Vagina (tissue), 2 donors: ENCODE data around the gene COL9A3. TPM values are rescaled to one million over a fixed set of nuclear protein-coding genes. Genes with fewer than 3 reads are reported as not detected.

Source experiments
- DNase-seq, 2 donors: peaks; one replicate each; pipeline ENCODE4 v3.0.0-alpha.2; 2017; ENCODE audit errors: extremely low spot score in 2 of 2
- H3K27ac ChIP-seq: fragments of 200-600 bp; sonication (generic); one replicate; pipeline ENCODE4 v1.5.1; 2019
- H3K27me3 ChIP-seq: fragments of 200-600 bp; sonication (generic); one replicate; pipeline ENCODE4 v1.5.1; 2019
- H3K36me3 ChIP-seq, 2 donors: fragments of 200-600 bp; sonication (generic); one replicate each; pipeline ENCODE4 v1.5.1; 2017 to 2019
- H3K4me1 ChIP-seq: fragments of 200-600 bp; sonication (generic); one replicate; pipeline ENCODE4 v1.5.1; 2019
- H3K4me3 ChIP-seq, 2 donors: fragments of 200-600 bp; sonication (generic); 1 replicate in 1 of 2; 2 replicates in 1 of 2; pipeline ENCODE4 v1.5.1; 2016 to 2019
- H3K9me3 ChIP-seq: fragments of 200-600 bp; sonication (generic); one replicate; pipeline ENCODE4 v1.5.1; 2019
- CTCF ChIP-seq, 3 experiments: fragments of 450-650 bp in 2 of 3; fragments of 200-600 bp in 1 of 3; sonication (generic) in 1 of 3; IDR thresholded peaks; one replicate each; pipeline ENCODE4 v1.5.1; 2017 to 2019; ENCODE audit warnings: antibody characterized with exemption in 3 of 3, mild to moderate bottlenecking in 2 of 3, moderate library complexity in 2 of 3
- POLR2A ChIP-seq, 2 donors: fragments of 450-650 bp; IDR thresholded peaks; one replicate each; pipeline ENCODE4 v1.6.1; 2017; ENCODE audit warnings: antibody characterized with exemption in 2 of 2, mild to moderate bottlenecking in 2 of 2, moderate library complexity in 2 of 2
- POLR2AphosphoS5 ChIP-seq, 2 donors: sonication (generic); formaldehyde crosslinking; IDR thresholded peaks; one replicate each; pipeline ENCODE4 v1.9.0; 2017; ENCODE audit warnings: antibody characterized with exemption in 2 of 2, mild to moderate bottlenecking in 2 of 2, low read depth in 1 of 2; ENCODE audit not compliant: insufficient read depth in 1 of 2
- intact Hi-C: fragments of 100-400 bp; cut with DNase I; formaldehyde crosslinking; loops from one replicate; pipeline ENCODE4 v1.15.1; 2023
- total RNA-seq: library from RNA; depleted of rRNA; stranded (reverse); fragments of >200 nt; gene quantifications from one replicate; pipeline ENCODE4 v1.2.3, GENCODE V29; 2016

COL9A3 gene
- total RNA-seq, 1 donor from 2014 or later = 1.2 TPM

GRCh38 chr20:62806383-62807050, 10.3 kb upstream of the COL9A3 start:
- H3K9me3 ChIP-seq = no peaks in the 10 kb centered on the region
- H3K27ac ChIP-seq = no peak overlapping the region
- peaks cover 0 to 39% of the 10 kb centered on the region in 2 donors for H3K36me3 ChIP-seq
- intact Hi-C loops = no loop called here
- no peaks in the 10 kb centered on the region for H3K27me3 ChIP-seq
- peaks cover 39% of the 10 kb centered on the region for H3K4me1 ChIP-seq
- TF ChIP-seq POLR2AphosphoS5 (IDR thresholded peaks at IDR 0.05; ENCODE audit: insufficient read depth in 1 of 2, low read depth in 1 of 2) (no peak), POLR2A (IDR thresholded peaks at IDR 0.05) (no peak), CTCF (IDR thresholded peaks at IDR 0.05) (no peak)
- no peak for DNase-seq
- H3K4me3 ChIP-seq = peak overlapping the region; percentile 68 to 93

GRCh38 chr20:62807444-62808210, 9.2 kb upstream of the COL9A3 start:
- Histone ChIP-seq H3K27me3 (no peaks in the 10 kb centered on the region), H3K9me3 (no peaks in the 10 kb centered on the region), H3K27ac (no peak overlapping the region), H3K4me1 (peaks cover 39% of the 10 kb centered on the region), H3K36me3 (peaks cover 0 to 50% of the 10 kb centered on the region in 2 donors), H3K4me3 (no peak overlapping the region)
- no peak for TF ChIP-seq POLR2AphosphoS5 (IDR thresholded peaks at IDR 0.05; ENCODE audit: insufficient read depth in 1 of 2, low read depth in 1 of 2)
- TF ChIP-seq CTCF (IDR thresholded peaks at IDR 0.05) = no peak
- TF ChIP-seq POLR2A (IDR thresholded peaks at IDR 0.05) = no peak
- DNase-seq = no peak
- intact Hi-C loops = no loop called here

DNA sequence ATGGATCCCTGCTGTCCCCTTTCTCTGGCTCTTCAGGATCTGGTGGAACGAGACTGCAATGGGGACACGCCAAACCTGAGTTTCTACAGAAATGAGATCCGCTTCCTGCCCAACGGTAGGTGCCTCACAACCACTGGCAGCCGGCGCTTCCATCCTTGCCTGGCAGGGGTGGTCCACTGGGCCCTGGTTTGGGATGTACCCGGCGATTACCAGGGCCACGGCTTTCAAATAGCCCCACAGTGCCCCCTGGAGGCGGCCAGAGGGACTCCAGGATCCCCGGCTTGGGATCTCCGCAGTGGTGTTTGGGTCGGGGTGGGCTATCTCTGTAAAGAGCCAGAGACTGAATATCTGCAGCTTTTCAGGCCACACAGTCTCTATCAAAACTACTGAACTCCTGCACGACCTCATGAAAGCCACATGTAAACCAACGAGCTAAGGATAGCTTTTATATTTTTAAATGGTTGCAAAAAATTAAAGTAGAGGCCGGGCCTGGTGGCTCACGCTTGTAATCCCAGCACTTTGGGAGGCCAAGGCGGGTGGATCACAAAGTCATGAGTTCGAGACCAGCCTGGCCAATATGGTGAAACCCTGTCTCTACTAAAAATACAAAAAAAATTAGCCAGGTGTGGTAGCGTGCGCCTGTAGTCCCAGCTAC, 8.5 kb upstream of the COL9A3 start:
- H3K27me3 ChIP-seq = no peaks in the 10 kb centered on the region
- H3K4me1 ChIP-seq = peaks cover 39% of the 10 kb centered on the region
- no peak for TF ChIP-seq POLR2AphosphoS5 (IDR thresholded peaks at IDR 0.05; ENCODE audit: insufficient read depth in 1 of 2, low read depth in 1 of 2)
- peak; percentile 65 to 77 (median 70) for TF ChIP-seq CTCF (IDR thresholded peaks at IDR 0.05)
- no peaks in the 10 kb centered on the region for H3K9me3 ChIP-seq
- H3K4me3 ChIP-seq = no peak overlapping the region
- H3K27ac ChIP-seq = no peak overlapping the region
- intact Hi-C loops = no loop called here
- no peak for DNase-seq
- peaks cover 0 to 51% of the 10 kb centered on the region in 2 donors for H3K36me3 ChIP-seq

DNA sequence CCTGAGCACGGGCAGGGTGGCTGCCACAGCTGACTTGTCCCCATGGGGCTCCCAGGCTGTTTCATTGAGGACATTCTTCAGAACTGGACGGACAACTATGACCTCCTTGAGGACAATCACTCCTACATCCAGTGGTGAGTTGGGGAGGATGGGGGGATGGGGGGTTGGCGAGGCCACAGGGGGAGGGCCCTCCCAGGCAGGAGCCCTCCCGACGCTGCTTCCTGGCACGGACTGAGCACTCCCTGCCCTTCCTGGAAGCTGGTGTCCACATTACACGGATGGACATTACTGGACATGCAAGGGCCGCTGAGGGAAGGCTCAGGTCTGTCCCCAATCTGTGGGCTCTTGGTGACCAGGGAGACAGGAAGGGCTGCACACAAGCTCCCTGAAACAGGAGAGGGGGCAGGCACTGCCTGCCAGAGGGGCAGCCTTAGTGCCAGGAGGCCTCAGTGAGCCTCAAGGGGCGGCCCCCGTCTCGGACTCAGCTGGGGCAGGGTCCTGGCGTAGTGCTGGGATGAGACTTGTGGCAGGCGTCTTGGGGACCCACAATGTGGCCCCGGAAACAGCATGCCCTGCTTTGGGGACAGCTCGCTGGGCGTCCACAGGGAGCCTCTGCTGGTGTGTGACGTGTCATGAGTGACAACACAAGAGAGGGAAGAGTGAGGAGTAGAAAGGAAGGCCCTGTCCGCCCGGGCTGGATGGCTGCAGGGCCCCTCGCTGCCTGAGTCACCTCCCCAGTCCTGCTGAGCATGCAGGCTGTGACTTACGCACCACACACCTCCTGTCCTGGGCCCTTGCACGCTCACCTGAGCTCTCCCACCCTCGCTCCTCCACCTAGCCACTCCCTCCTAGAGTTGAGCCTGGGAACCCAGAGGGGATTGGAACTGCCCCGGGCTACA, 7.1 kb upstream of the COL9A3 start:
- H3K27ac ChIP-seq = no peak overlapping the region
- intact Hi-C loops = loop anchor here (10.0 kb wide), 1 partner anchor 395 kb away; no protein-coding TSS in a partner anchor
- H3K36me3 ChIP-seq = peaks cover 0 to 51% of the 10 kb centered on the region in 2 donors
- no peak for DNase-seq
- H3K9me3 ChIP-seq = no peaks in the 10 kb centered on the region
- peaks cover 32% of the 10 kb centered on the region for H3K4me1 ChIP-seq
- no peaks in the 10 kb centered on the region for H3K27me3 ChIP-seq
- H3K4me3 ChIP-seq = no peak overlapping the region
- TF ChIP-seq POLR2A (IDR thresholded peaks at IDR 0.05) = no peak
- no peak for TF ChIP-seq POLR2AphosphoS5 (IDR thresholded peaks at IDR 0.05; ENCODE audit: insufficient read depth in 1 of 2, low read depth in 1 of 2)
- no peak for TF ChIP-seq CTCF (IDR thresholded peaks at IDR 0.05)
